CD4-positive, alpha-beta memory T cell (primary cell): Measurements from ENCODE around the gene TSGA10. TPM values are rescaled to one million over a fixed set of nuclear protein-coding genes. Genes with fewer than 3 reads are reported as not detected.
"Not testable (repeated sequence)": the region's sequence is repeated elsewhere in the genome, so short reads cannot be mapped to it uniquely, and the experiment has no call there.

ENCODE experiments used
- CTCF ChIA-PET: fragments of 350-600 bp; sonication (Branson Sonifier 250); formaldehyde crosslinking; loops from one replicate; lab custom pipeline; 2021; ENCODE audit warnings: inconsistent platforms; ENCODE audit not compliant: partially characterized antibody; lab: Charles Lee
- POLR2A ChIA-PET: fragments of 350-600 bp; sonication (Branson Sonifier 250); formaldehyde crosslinking; loops from one replicate; lab custom pipeline; 2021; ENCODE audit not compliant: partially characterized antibody; lab: Charles Lee
- DNase-seq, 5 donors: peaks; one replicate each; pipeline versions ENCODE4 v3.0.0 to v3.0.0-alpha.2; 2020 to 2022; ENCODE audit warnings: mixed read lengths in 1 of 5
- H3K27ac ChIP-seq: one replicate; pipeline ENCODE4 v1.7.0; 2013; ENCODE audit warnings: low read depth, low read length
- H3K27me3 ChIP-seq: 2 replicates; pipeline ENCODE4 v1.7.0; 2013; ENCODE audit warnings: mild to moderate bottlenecking, low read length, moderate library complexity; ENCODE audit not compliant: insufficient read depth
- H3K36me3 ChIP-seq: 2 replicates; pipeline ENCODE4 v1.7.0; 2013; ENCODE audit warnings: mild to moderate bottlenecking, low read length, moderate library complexity; ENCODE audit not compliant: insufficient read depth
- H3K4me1 ChIP-seq: 2 replicates; pipeline ENCODE4 v1.7.0; 2013; ENCODE audit warnings: mild to moderate bottlenecking, low read length, moderate library complexity; ENCODE audit not compliant: insufficient read depth
- H3K4me3 ChIP-seq, 2 donors: one replicate each; pipeline ENCODE4 v1.7.0; 2013; ENCODE audit warnings: low read length in 2 of 2, mild to moderate bottlenecking in 1 of 2
- H3K9me3 ChIP-seq, 2 donors: one replicate each; pipeline ENCODE4 v1.7.0; 2013; ENCODE audit warnings: low read length in 2 of 2, control low read depth in 1 of 2; ENCODE audit not compliant: control insufficient read depth in 1 of 2
- H3K27ac Mint-ChIP-seq, 7 donors: one replicate each; pipeline ENCODE4 v1.8.0; 2020 to 2021; ENCODE audit warnings: mixed read lengths in 7 of 7, mild to moderate bottlenecking in 6 of 7, inconsistent platforms in 3 of 7, moderate library complexity in 3 of 7
- H3K27me3 Mint-ChIP-seq, 2 donors: one replicate each; pipeline ENCODE4 v1.8.0; 2020 to 2021; ENCODE audit warnings: mixed read lengths in 2 of 2
- H3K36me3 Mint-ChIP-seq, 2 donors: one replicate each; pipeline ENCODE4 v1.8.0; 2020 to 2021; ENCODE audit warnings: mixed read lengths in 2 of 2, inconsistent platforms in 1 of 2, mild to moderate bottlenecking in 1 of 2
- H3K4me1 Mint-ChIP-seq, 4 donors: one replicate each; pipeline ENCODE4 v1.8.0; 2020 to 2021; ENCODE audit warnings: mixed read lengths in 4 of 4, mild to moderate bottlenecking in 1 of 4
- H3K4me3 Mint-ChIP-seq, 8 donors: one replicate each; pipeline ENCODE4 v1.8.0; 2020 to 2021; ENCODE audit warnings: mixed read lengths in 8 of 8, mild to moderate bottlenecking in 7 of 8, moderate library complexity in 6 of 8, inconsistent platforms in 3 of 8
- H3K9me3 Mint-ChIP-seq, 8 donors: one replicate each; pipeline ENCODE4 v1.8.0; 2020 to 2021; ENCODE audit warnings: mixed read lengths in 8 of 8, mild to moderate bottlenecking in 5 of 8, inconsistent platforms in 3 of 8, moderate library complexity in 1 of 8
- intact Hi-C: fragments of 100-400 bp; cut with micrococcal nuclease; formaldehyde crosslinking; loops from one replicate; pipeline ENCODE4 v1.15.1; 2023
- polyA plus RNA-seq, 2 donors: library from polyadenylated mRNA; unstranded; fragments of 300-500 nt; fragmentation: Illumina TruSeq; gene quantifications; one replicate each; pipeline ENCODE4 v1.2.3, GENCODE V29; 2021
- total RNA-seq, 2 experiments: library from RNA; stranded (reverse); gene quantifications; one replicate each; pipeline ENCODE4 v1.2.3, GENCODE V29; 2021

The TSGA10 gene
- total and polyA plus RNA-seq, 4 experiments from 2014 or later = 17.0 to 22.6 (median 19.0) TPM

DNA sequence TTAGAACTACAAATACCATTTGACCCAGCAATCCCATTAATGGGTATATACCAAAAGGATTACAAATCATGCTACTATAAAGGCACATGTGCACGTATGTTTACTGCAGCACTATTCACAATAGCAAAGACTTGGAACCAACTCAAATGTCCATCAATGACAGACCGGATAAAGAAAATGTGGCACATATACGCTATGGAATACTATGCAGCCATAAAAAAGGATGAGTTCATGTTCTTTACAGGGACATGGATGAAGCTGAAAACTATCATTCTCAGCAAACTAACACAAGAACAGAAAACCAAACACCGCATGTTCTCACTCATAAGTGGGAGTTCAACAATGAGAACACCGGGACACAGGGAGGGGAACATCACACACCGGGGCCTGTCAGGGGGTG is 105.6 kb downstream of the TSGA10 start:
- DNase-seq, H3K4me1 ChIP-seq, H3K36me3 ChIP-seq, H3K27me3 ChIP-seq, CTCF ChIA-PET, H3K27me3 Mint-ChIP-seq, H3K4me1 Mint-ChIP-seq, H3K4me3 Mint-ChIP-seq, POLR2A ChIA-PET, H3K27ac ChIP-seq, H3K4me3 ChIP-seq, H3K9me3 ChIP-seq, intact Hi-C loops: not testable (repeated sequence)
- peak overlapping the region in 1 of 7 donors; percentile 37 for H3K27ac Mint-ChIP-seq
- H3K9me3 Mint-ChIP-seq = peaks cover 0 to 32% (median 23%) of the 10 kb centered on the region in 8 donors
- peaks cover 19 to 35% of the 10 kb centered on the region in 2 donors for H3K36me3 Mint-ChIP-seq

DNA sequence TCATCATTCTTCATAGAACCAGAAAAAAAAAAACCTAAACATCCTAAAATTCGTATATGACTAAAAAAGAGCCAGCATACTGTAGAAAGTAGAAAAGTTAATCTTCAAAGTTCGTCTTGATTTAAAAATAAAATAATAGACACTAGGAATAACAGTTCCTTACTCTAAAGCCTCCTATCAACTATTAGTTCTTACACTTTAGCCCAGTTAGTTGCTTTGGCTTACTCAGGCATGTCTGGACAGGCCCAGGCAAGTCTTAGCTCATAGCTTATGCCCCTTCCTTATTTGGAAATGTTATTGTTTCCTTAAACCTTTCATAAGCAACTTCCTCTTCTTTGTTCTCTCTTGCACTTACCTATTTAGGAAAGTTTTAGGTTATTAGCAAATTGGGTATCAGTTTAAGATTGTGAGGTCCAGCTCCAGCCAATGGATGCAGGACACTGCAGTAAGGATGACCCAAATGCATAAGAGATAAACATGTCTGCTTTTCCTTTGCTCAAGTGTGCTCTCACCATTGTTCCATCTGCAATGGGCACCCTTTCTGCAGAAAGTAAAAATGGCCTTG is 113.9 kb downstream of the TSGA10 start:
- H3K4me3 Mint-ChIP-seq, intact Hi-C loops, H3K4me3 ChIP-seq, POLR2A ChIA-PET, H3K36me3 ChIP-seq, H3K4me1 ChIP-seq, CTCF ChIA-PET, H3K27ac ChIP-seq, H3K9me3 ChIP-seq, H3K27me3 Mint-ChIP-seq, H3K4me1 Mint-ChIP-seq, DNase-seq, H3K27me3 ChIP-seq, H3K27ac Mint-ChIP-seq: not testable (repeated sequence)
- Mint-ChIP-seq H3K36me3 (peaks cover 16 to 18% of the 10 kb centered on the region in 2 donors), H3K9me3 (peaks cover 0 to 20% (median 8%) of the 10 kb centered on the region in 8 donors)

DNA sequence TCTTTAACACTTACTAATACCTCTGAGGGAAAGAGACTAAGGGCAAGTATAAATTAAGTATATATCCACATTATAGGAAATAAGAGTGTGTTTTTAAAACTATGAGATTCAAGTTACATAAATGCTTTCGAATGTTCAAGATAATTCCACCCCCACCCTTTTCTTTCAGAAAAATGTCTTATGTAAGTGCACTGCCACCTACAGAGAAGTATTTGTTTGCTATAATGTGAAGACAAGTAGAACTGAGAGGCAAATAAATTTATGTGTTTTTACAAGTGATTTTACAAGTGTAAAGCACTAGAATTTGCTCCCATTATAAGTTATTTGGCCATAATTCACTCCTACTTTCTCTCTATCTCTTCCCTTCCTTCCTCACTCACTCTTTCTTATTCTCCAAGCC is 118.8 kb downstream of the TSGA10 start:
- Mint-ChIP-seq H3K9me3 (peaks cover 0 to 5% (median 0%) of the 10 kb centered on the region in 8 donors), H3K27ac (no peak overlapping the region), H3K36me3 (peaks cover 0 to 13% of the 10 kb centered on the region in 2 donors), H3K4me3 (no peak overlapping the region), H3K4me1 (peaks cover 0 to 8% (median 6%) of the 10 kb centered on the region in 4 donors), H3K27me3 (peaks cover 1 to 2% of the 10 kb centered on the region in 2 donors)
- no peaks in the 10 kb centered on the region for H3K27me3 ChIP-seq
- intact Hi-C loops = no loop called here
- no peak overlapping the region for H3K4me3 ChIP-seq
- POLR2A ChIA-PET = no interaction called here
- no peak for DNase-seq
- CTCF ChIA-PET = no interaction called here
- no peaks in the 10 kb centered on the region for H3K36me3 ChIP-seq
- H3K4me1 ChIP-seq = no peaks in the 10 kb centered on the region
- no peaks in the 10 kb centered on the region for H3K9me3 ChIP-seq
- no peak overlapping the region for H3K27ac ChIP-seq

DNA sequence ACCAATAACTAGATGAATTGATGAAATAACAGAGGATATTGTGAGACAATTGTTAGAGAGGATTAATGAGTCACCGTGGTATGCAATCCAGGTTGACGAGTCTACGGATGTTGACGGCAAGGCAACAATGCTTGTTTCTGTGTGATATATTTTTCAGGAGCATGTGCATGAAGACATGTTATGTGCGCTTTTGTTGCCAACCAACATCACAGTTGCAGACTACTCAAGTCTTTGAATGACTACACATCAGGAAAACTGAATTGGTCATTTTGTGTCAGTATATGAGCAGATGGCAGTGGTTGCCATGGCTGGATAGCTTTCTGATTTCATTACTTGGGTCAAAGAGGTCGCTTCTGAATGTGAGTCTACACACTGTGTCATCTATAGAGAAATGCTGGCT is 122.0 kb downstream of the TSGA10 start:
- no peaks in the 10 kb centered on the region for H3K4me1 Mint-ChIP-seq
- Histone ChIP-seq H3K27ac (no peak overlapping the region), H3K4me1 (no peaks in the 10 kb centered on the region), H3K4me3 (no peak overlapping the region), H3K27me3 (no peaks in the 10 kb centered on the region), H3K36me3 (no peaks in the 10 kb centered on the region), H3K9me3 (no peaks in the 10 kb centered on the region)
- peaks cover 0 to 13% of the 10 kb centered on the region in 2 donors for H3K36me3 Mint-ChIP-seq
- no peak overlapping the region for H3K4me3 Mint-ChIP-seq
- H3K27me3 Mint-ChIP-seq = peaks cover 4% of the 10 kb centered on the region in 2 donors
- ChIA-PET CTCF (interaction anchor here (1.0 kb wide), 1 partner anchor 11 kb away, joined by 3 read pairs; no protein-coding TSS in a partner anchor), POLR2A (no interaction called here)
- H3K27ac Mint-ChIP-seq = no peak overlapping the region
- intact Hi-C loops = no loop called here
- no peaks in the 10 kb centered on the region for H3K9me3 Mint-ChIP-seq
- no peak for DNase-seq

DNA sequence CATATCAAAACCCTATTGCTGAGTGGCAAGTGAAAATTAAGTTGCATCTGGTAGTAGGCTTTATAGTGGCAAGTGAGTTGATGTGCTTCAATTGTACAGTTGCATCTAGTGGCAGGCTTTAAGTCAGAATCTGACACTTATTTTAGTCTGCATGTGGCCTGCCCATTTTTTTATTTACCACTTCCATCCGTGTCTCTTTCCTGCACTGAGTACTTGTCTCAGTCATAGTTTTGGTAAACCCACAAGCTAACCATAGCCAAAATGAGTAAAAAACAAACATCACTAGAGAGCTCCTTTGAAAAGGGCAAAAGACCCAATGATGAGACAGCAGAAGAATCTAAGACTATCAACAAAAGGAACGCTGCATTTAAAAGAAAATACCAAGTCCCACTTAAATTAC is 122.7 kb downstream of the TSGA10 start:
- Mint-ChIP-seq H3K27me3 (peaks cover 4% of the 10 kb centered on the region in 2 donors), H3K27ac (no peak overlapping the region), H3K4me1 (no peaks in the 10 kb centered on the region), H3K4me3 (no peak overlapping the region), H3K36me3 (peaks cover 0 to 13% of the 10 kb centered on the region in 2 donors), H3K9me3 (peaks cover 0 to 3% (median 0%) of the 10 kb centered on the region in 8 donors)
- no peaks in the 10 kb centered on the region for H3K27me3 ChIP-seq
- no peak overlapping the region for H3K27ac ChIP-seq
- no peak for DNase-seq
- intact Hi-C loops = no loop called here
- no peaks in the 10 kb centered on the region for H3K9me3 ChIP-seq
- CTCF ChIA-PET = interaction anchor here (1.0 kb wide), 1 partner anchor 10 kb away, joined by 3 read pairs; no protein-coding TSS in a partner anchor
- H3K36me3 ChIP-seq = no peaks in the 10 kb centered on the region
- H3K4me3 ChIP-seq = no peak overlapping the region
- POLR2A ChIA-PET = no interaction called here
- H3K4me1 ChIP-seq = no peaks in the 10 kb centered on the region

DNA sequence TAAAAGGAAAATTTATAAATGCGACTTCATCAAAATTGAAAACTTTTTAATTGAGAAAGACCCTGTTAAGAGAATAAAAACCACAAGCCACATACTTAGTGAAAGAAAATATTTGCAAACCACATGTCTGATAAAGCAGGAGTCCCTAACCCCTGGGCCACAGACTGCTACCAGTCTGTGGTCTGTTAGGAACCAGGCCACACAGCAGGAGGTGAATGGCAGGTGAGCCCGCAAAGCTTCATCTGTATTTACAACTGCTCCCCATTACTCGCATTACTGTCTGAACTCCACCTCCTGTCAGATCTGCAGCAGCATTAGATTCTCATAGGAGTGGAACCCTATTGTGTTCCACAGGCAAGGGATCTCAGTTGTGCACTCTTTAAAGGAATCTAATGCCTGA is 123.3 kb downstream of the TSGA10 start:
- CTCF ChIA-PET = interaction anchor here (1.0 kb wide), 1 partner anchor 10 kb away, joined by 3 read pairs; no protein-coding TSS in a partner anchor
- no peak for DNase-seq
- H3K36me3 ChIP-seq = no peaks in the 10 kb centered on the region
- no peak overlapping the region for H3K4me3 ChIP-seq
- no peaks in the 10 kb centered on the region for H3K27me3 ChIP-seq
- Mint-ChIP-seq H3K36me3 (peaks cover 0 to 13% of the 10 kb centered on the region in 2 donors), H3K27ac (no peak overlapping the region), H3K9me3 (peaks cover 0 to 4% (median 1%) of the 10 kb centered on the region in 8 donors), H3K27me3 (peaks cover 4% of the 10 kb centered on the region in 2 donors), H3K4me1 (no peaks in the 10 kb centered on the region), H3K4me3 (no peak overlapping the region)
- no peak overlapping the region for H3K27ac ChIP-seq
- intact Hi-C loops = no loop called here
- POLR2A ChIA-PET = no interaction called here
- no peaks in the 10 kb centered on the region for H3K9me3 ChIP-seq
- no peaks in the 10 kb centered on the region for H3K4me1 ChIP-seq

DNA sequence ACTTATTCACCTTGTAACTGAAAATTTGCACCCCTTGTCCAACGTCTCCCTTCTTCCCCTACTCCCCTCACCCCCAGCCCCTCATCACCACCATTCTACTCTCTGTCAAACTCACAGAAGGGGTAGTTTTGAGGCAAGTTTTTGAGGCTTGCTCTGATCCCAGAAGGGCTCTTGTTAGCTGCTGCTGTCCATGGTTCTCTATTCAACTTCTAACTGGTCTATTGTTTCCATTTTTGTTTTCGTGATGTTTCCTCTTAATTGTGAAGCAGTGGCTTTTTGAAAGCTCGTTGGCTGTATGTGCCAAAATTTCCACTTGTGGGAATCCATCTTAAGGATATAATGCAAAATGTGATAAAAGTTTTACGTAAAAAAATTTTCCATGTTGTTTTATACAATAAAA is 126.2 kb downstream of the TSGA10 start:
- Mint-ChIP-seq H3K9me3 (peaks cover 4 to 13% (median 9%) of the 10 kb centered on the region in 8 donors), H3K4me3 (no peak overlapping the region), H3K27me3 (peaks cover 4 to 5% of the 10 kb centered on the region in 2 donors), H3K4me1 (no peaks in the 10 kb centered on the region), H3K36me3 (peaks cover 6 to 13% of the 10 kb centered on the region in 2 donors), H3K27ac (no peak overlapping the region)
- H3K4me1 ChIP-seq = no peaks in the 10 kb centered on the region
- no peaks in the 10 kb centered on the region for H3K36me3 ChIP-seq
- CTCF ChIA-PET = no interaction called here
- no peaks in the 10 kb centered on the region for H3K9me3 ChIP-seq
- no peaks in the 10 kb centered on the region for H3K27me3 ChIP-seq
- DNase-seq = no peak
- H3K4me3 ChIP-seq = no peak overlapping the region
- intact Hi-C loops = no loop called here
- POLR2A ChIA-PET = no interaction called here
- H3K27ac ChIP-seq = no peak overlapping the region
